GM18861 (cell line): Measurements from ENCODE around the gene STX8.
"Not testable (repeated sequence)": the region's sequence is repeated elsewhere in the genome, so short reads cannot be mapped to it uniquely, and the experiment has no call there.

Source experiments
- ATAC-seq: cut with Tn5 transposase; IDR thresholded peaks from one replicate; pipeline ENCODE4 v1.9.1; 2021; ENCODE audit not compliant: unreplicated experiment

The STX8 gene

GRCh38 chr17:9269350-9270035 is 306.1 kb downstream of the STX8 start:
- no peak for ATAC-seq

- no peak for ATAC-seq
Measured at GRCh38 chr17:9268546-9268945, 307.1 kb downstream of the STX8 start.

DNA sequence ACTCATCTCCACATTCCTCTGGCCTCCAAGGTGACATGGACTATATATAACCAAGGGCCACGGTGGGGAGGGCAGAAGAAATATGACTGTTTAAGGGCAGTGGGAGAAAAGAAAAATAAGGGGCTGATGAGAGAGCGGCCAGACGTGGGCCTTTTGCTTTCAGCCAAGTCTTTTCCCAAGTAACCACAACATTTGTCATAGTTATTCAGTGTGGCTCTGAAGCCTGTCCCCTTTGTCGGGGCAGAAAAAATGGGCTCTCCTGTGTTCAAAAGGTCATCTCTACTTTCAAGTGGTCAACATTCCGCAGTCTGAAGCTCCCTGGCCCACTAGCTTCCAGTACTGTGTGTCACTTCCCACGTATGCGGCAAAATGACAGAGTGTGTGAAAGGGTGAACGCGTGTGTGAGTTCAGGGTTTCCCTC is 308.9 kb downstream of the STX8 start:
- no peak for ATAC-seq

- ATAC-seq: no peak
Measured at GRCh38 chr17:9266031-9266680, 309.5 kb downstream of the STX8 start.

- no peak for ATAC-seq
Measured at GRCh38 chr17:9261081-9262012, 314.3 kb downstream of the STX8 start.

GRCh38 chr17:9259419-9259818 is 316.2 kb downstream of the STX8 start:
- ATAC-seq: no peak

GRCh38 chr17:9258115-9259015 is 317.3 kb downstream of the STX8 start:
- no peak for ATAC-seq

DNA sequence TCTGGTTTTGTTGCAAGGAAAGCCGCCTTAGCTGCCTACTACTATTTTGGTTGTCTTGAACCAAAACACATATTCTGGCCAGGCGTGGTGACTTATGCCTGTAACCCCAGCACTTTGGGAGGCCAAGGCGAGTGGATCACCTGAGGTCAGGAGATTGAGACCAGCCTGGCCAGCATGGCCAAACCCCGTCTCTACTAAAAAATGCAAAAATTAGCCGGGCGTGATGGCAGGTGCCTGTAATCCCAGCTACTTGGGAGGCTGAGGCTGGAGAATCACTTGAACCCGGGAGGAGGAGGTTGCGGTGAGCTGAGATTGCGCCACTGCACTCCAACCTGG is 318.0 kb downstream of the STX8 start:
- ATAC-seq: not testable (repeated sequence)

DNA sequence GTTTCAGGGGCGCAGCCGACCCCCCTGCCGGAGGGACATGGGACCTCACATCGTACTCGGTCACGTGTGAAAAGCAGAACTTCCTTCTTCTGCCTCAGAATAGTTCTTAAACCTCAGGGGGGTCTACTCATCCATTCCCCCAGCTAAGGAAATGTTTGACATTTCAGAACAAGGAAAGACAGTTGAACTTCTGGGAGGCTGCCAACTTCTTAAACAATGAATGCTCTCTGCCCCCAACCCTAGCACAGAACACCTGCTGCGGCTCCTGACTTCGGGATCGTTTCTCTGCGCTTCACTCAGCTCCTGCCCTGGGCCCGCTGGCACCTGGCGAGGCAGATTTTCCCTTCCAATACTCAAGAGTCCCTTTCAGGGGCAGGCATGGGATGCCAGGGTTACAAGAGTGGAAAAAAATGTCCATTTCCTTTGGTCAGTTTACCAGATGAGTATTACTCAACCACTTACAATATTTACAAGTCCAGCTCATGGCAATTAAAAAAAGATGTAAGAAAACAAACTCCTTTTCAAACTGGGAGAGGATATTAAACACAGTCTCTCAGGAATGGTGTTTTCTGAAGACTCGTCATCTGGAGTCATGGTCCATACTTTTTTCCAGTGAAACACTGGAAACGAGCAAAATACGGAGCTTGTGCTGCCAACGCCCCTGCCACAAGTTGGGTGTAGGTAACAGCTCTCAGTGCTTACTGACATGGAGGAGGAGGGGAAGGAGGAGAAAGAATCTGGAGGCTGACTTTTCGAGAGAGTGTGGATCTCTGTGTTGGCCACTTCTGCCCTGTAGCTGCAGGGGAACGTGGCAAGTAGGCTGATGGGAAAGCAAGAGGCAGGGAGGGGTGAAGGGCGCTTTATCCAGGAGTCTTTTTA is 318.6 kb downstream of the STX8 start:
- no peak for ATAC-seq

GRCh38 chr17:9256361-9256750 is 319.3 kb downstream of the STX8 start:
- no peak for ATAC-seq

DNA sequence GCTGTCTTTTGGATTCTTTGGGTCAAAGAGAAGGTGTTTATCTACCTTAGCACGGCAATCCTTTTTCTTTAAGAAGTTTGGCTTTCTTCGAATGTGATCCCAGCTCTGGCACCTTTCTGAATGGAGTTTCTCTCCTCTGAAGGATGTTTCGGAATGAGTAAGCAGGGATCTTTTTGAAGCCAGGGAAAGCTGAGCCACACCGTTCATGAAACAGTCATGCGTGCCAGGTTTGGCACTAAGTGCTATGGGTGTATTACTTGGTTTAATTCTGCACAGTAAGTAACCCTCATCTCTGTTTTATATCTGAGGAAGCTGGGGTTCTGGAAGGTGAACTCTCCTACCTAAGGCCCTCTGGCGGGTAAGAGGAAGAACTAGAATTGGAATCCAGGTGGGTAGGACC is 319.8 kb downstream of the STX8 start:
- no peak for ATAC-seq

GRCh38 chr17:9254841-9255240 is 320.8 kb downstream of the STX8 start:
- ATAC-seq: no peak

DNA sequence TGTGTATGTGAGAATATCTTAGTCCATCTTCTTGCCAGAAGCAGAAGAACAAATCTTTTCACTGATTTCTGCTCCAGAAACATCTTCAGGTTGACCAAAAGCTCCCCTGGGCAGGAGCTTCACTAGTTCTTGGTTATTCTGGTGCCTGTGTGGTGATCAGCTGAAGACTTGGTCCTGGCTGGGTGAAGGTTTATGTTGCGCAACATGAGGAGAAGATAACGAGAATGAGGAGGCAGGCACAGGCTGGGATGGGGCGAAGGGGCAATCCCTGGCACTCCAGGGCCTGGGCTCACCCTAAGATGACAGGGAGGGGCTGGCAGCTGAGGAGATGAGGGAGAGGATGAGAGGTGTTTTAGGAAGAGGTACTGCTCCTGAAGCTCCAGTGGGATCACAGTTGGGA is 322.3 kb downstream of the STX8 start:
- ATAC-seq: no peak

- no peak for ATAC-seq
Measured at GRCh38 chr17:9251273-9251672, 324.3 kb downstream of the STX8 start.

GRCh38 chr17:9249245-9249953 is 326.2 kb downstream of the STX8 start:
- no peak for ATAC-seq

GRCh38 chr17:9247401-9247938 is 328.1 kb downstream of the STX8 start:
- ATAC-seq: no peak

DNA sequence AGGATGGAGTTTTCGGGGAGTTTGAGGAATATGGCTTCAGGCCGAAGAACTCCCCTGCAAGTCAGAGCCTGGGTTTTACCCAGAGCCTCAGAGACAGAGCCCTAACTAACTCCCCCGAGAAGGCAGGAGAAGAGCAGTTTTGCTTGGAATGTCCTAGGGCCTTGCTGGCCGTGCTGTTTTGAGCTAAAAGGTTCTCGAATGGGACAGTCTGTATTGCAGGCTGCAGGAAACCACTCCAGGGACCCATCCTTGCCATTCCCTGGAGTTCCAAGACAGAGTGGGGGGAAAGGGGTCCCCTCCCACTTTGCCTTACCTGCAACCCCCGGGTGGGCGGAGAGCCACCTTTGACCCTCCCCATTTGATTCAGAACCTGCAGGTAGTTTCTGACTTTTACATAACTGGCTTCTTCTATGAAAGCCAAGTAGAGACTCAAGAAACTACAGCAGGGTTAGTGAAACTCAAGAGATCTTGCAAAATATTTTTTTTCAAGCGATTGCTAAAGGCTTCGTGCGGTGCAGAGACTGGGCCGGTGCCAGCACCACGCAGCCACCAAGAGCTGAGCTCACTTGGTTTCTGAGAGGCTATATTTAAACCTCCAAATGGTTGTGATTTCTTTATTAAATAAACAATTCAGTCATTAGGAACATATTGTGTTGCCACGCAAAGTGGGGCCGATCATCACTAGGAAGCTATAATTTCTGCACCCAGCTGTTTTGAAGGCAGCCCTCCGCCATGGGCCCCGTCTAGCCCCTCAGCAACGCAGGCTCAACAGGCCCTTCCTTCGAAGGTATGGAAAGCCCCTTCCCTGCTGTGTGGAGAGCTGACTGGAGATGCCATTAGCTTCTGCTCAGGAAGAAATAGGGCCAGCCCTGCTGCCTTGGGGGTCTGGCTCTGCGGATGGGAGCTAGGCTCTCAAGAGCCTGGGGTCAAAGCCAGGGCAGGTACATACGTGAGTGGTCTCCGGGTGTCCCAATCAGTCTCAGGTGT is 331.3 kb downstream of the STX8 start:
- no peak for ATAC-seq

- ATAC-seq: no peak
Measured at GRCh38 chr17:9242983-9243382, 332.6 kb downstream of the STX8 start.
